Sigmoid colon (tissue), 7 donors: Measurements from ENCODE around the gene NR6A1. TPM values are rescaled to one million over a fixed set of nuclear protein-coding genes. Genes with fewer than 3 reads are reported as not detected.

Experiments used
- DNase-seq: peaks from one replicate; pipeline ENCODE4 v3.0.0-alpha.2; 2019
- H3K27ac ChIP-seq, 4 donors: fragments of 200-600 bp; sonication (generic); one replicate each; pipeline ENCODE4 v1.5.1; 2016 to 2019; ENCODE audit warnings: mild to moderate bottlenecking in 1 of 4
- H3K27me3 ChIP-seq, 3 donors: fragments of 200-600 bp; sonication (generic); one replicate each; pipeline ENCODE4 v1.5.1; 2019; ENCODE audit warnings: mild to moderate bottlenecking in 1 of 3
- H3K36me3 ChIP-seq, 4 donors: fragments of 200-600 bp; sonication (generic); one replicate each; pipeline ENCODE4 v1.5.1; 2016 to 2019
- H3K4me1 ChIP-seq, 4 donors: fragments of 200-600 bp; sonication (generic); one replicate each; pipeline ENCODE4 v1.5.1; 2017 to 2019
- H3K4me3 ChIP-seq, 4 donors: fragments of 200-600 bp; sonication (generic); one replicate each; pipeline ENCODE4 v1.5.1; 2017 to 2019; ENCODE audit warnings: mild to moderate bottlenecking in 2 of 4, moderate library complexity in 1 of 4
- H3K9me3 ChIP-seq, 4 donors: fragments of 200-600 bp in 3 of 4; sonication (generic) in 3 of 4; one replicate each; pipeline versions ENCODE4 v1.5.1 to v1.6.1; 2013 to 2019
- EP300 ChIP-seq, 4 donors: sonication (generic); formaldehyde crosslinking; IDR thresholded peaks; one replicate each; pipeline ENCODE4 v1.6.1; 2017; ENCODE audit warnings: antibody characterized with exemption in 4 of 4
- POLR2A ChIP-seq, 2 donors: fragments of 450-650 bp; IDR thresholded peaks; one replicate each; pipeline ENCODE4 v1.6.1; 2016; ENCODE audit warnings: antibody characterized with exemption in 2 of 2, mild to moderate bottlenecking in 2 of 2, moderate library complexity in 2 of 2
- POLR2AphosphoS5 ChIP-seq, 4 donors: sonication (generic); formaldehyde crosslinking; IDR thresholded peaks; one replicate each; pipeline ENCODE4 v1.6.1; 2017; ENCODE audit warnings: antibody characterized with exemption in 4 of 4
- WGBS, 2 donors: extraction: QIAGEN DNeasy Blood & Tissue Kit; methylation state at CpG; one replicate each; pipeline ENCODE4 v1.1.7; 2013; 5-methylcytosine and 5-hydroxymethylcytosine counted together
- intact Hi-C: fragments of 100-400 bp; cut with DNase I; formaldehyde crosslinking; loops from one replicate; pipeline ENCODE4 v1.15.1; 2023
- polyA plus RNA-seq, 3 donors: library from polyadenylated mRNA; stranded (reverse); fragments of 200-250 nt; gene quantifications; one replicate each; pipeline ENCODE4 v1.2.3, GENCODE V29; 2013
- total RNA-seq, 4 donors: library from RNA; depleted of rRNA; stranded (reverse); fragments of >200 nt; gene quantifications; one replicate each; pipeline ENCODE4 v1.1.0, GENCODE V29; 2016
- TF ChIP-seq, protein P1 (sequence below), 4 experiments: fragments of 450-650 bp in 3 of 4; fragments of 200-600 bp in 1 of 4; IDR thresholded peaks; one replicate each; pipeline ENCODE4 v1.5.1; 2016 to 2019; ENCODE audit warnings: antibody characterized with exemption in 4 of 4, mild to moderate bottlenecking in 3 of 4, moderate library complexity in 2 of 4
- donor health status: healthy with polysubstance abuse.
- donor health status: Bipolar disorder and iron deficiency.
- donor health status: healthy.

The NR6A1 gene
- total and polyA plus RNA-seq, 7 donors, result 0.60 to 3.0 (median 1.8) TPM

DNA sequence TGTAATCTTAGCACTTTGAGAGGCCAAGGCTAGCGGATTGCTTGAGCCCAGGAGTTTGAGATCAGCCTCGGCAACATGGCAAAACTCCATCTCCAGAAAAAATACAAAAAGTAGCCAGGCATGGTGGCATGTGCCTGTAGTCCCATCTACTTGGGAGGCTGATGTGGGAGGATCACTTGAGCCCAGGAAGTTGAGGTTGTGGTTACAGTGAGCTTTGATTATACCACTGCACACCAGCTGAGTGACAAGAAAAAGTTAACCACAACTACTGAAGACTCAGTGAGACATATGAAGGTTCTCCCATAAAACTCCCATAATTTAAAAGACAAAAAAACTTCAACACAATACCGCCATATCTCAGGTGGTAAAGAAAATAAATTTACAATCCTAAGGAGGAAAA, 98.0 kb downstream of the NR6A1 start:
- no peak for TF ChIP-seq POLR2AphosphoS5 (IDR thresholded peaks at IDR 0.05)
- TF ChIP-seq, protein P1, sequence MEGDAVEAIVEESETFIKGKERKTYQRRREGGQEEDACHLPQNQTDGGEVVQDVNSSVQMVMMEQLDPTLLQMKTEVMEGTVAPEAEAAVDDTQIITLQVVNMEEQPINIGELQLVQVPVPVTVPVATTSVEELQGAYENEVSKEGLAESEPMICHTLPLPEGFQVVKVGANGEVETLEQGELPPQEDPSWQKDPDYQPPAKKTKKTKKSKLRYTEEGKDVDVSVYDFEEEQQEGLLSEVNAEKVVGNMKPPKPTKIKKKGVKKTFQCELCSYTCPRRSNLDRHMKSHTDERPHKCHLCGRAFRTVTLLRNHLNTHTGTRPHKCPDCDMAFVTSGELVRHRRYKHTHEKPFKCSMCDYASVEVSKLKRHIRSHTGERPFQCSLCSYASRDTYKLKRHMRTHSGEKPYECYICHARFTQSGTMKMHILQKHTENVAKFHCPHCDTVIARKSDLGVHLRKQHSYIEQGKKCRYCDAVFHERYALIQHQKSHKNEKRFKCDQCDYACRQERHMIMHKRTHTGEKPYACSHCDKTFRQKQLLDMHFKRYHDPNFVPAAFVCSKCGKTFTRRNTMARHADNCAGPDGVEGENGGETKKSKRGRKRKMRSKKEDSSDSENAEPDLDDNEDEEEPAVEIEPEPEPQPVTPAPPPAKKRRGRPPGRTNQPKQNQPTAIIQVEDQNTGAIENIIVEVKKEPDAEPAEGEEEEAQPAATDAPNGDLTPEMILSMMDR (IDR thresholded peaks at IDR 0.05), result no peak
- TF ChIP-seq EP300 (IDR thresholded peaks at IDR 0.05), result no peak
- no peak for TF ChIP-seq POLR2A (IDR thresholded peaks at IDR 0.05)
- WGBS, 2 donors, result 92% methylated on average over 3 of the region's 3 CpGs
- no peak for DNase-seq
- Histone ChIP-seq H3K27ac (no peak overlapping the region), H3K36me3 (no peaks in the 10 kb centered on the region), H3K4me3 (no peak overlapping the region), H3K9me3 (no peaks in the 10 kb centered on the region), H3K4me1 (peaks cover 0 to 19% (median 14%) of the 10 kb centered on the region in 4 donors), H3K27me3 (no peaks in the 10 kb centered on the region)
- intact Hi-C loops, result no loop called here

DNA sequence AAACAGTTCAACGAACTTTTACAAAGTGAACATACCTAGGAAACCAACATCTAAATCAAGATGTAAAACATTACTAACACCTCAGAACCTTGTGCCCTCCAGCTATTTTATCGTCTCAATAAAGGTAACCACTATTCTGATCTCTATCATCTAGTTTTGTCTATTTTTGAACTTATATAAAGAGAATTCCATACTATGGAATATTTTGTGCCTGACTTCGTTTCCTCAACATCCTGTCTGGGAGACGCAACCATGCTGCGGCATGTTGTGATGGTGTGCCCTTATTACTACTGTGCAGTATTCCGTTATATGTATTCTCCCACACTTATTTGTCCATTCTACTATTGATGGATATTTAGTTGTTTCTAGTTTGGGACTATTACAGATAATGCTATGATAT, 99.2 kb downstream of the NR6A1 start:
- Histone ChIP-seq H3K4me1 (peaks cover 0 to 19% (median 14%) of the 10 kb centered on the region in 4 donors), H3K9me3 (no peaks in the 10 kb centered on the region), H3K36me3 (no peaks in the 10 kb centered on the region), H3K4me3 (no peak overlapping the region), H3K27ac (no peak overlapping the region), H3K27me3 (no peaks in the 10 kb centered on the region)
- whole genome bisulfite sequencing, 2 donors, result 94% methylated on average over 6 of the region's 6 CpGs
- intact Hi-C loops, result no loop called here
- DNase-seq, result no peak
- TF ChIP-seq EP300 (IDR thresholded peaks at IDR 0.05) (no peak), POLR2AphosphoS5 (IDR thresholded peaks at IDR 0.05) (no peak), POLR2A (IDR thresholded peaks at IDR 0.05) (no peak)
- TF ChIP-seq, protein P1 (IDR thresholded peaks at IDR 0.05), result no peak

DNA sequence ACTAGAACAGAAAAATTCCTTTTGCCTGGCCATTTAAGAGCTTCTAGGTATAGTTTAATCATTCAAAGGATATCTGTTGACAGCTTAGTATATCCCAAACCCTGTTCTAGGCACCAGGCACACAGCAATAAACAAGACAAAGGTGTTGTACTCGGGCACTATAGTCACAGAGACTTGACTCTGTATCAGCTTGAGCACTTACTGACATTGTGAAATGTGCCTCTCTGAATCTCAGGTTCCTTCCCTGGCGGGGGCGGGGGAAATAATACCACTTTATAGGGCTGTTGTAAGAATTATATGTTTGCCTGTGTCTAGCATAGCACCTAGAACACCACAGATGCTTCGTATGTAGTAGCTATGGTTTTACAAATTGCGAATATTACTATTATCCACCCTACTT, 104.5 kb downstream of the NR6A1 start:
- 92 to 96% methylated on average over 5 of the region's 5 CpGs for WGBS, 2 donors
- peaks cover 0 to 5% (median 0%) of the 10 kb centered on the region in 4 donors for H3K4me1 ChIP-seq
- H3K27ac ChIP-seq, result no peak overlapping the region
- no peaks in the 10 kb centered on the region for H3K9me3 ChIP-seq
- DNase-seq, result no peak
- no peak overlapping the region for H3K4me3 ChIP-seq
- no peak for TF ChIP-seq POLR2A (IDR thresholded peaks at IDR 0.05)
- H3K36me3 ChIP-seq, result no peaks in the 10 kb centered on the region
- H3K27me3 ChIP-seq, result no peaks in the 10 kb centered on the region
- intact Hi-C loops, result no loop called here

DNA sequence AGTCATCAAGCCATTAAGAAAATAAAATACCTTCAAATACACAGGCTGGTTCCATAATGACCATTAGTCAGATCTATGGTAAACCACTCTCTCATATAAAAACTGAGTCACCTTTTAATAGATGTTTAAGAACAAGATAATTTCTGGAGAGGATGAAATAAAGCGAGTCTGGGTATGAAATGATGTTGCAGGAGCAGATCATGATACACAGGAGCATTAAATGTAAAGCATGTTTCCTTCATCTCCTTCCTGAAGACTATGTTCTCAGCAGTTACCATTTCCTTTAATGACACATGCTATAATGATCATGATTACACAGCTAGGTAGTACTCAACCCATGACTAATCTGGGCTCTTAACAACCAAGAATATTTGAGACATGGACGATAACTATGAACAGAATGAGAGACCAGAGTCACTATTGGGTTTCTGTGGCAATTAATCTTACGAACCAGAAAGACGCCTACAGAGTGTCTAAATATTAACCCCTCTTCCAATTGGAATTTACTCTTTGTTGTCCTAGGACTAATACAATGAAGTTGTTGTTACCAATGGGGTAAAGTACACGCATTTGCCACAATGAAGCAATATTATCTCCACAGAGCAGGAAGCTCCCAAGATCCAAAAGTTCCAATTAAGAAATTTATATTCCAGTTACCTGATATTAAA, 105.6 kb downstream of the NR6A1 start:
- no peaks in the 10 kb centered on the region for H3K9me3 ChIP-seq

DNA sequence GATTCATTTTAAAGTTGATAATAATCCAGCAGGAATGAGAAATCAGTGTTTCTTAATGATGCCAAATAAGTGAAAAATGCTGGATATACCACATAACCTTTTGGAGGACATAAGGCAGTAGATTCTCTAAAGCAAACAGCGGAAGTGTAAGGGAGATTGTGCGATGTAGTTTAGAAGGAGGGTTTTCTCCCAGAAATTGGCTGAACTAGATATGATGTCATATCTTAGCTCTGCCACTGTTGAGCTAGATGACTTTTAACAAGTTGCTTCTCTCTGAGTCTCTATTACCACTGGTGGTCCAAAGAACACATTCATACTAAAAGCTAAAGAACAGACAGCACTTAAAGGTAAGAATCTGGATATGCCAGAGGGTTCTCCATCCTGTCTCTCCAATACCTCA, 107.0 kb downstream of the NR6A1 start:
- 93 to 96% methylated on average over 2 of the region's 2 CpGs for WGBS, 2 donors

More for the DNA sequence above, 105.6 kb downstream of the NR6A1 start:
- Histone ChIP-seq H3K4me3 (no peak overlapping the region), H3K27ac (no peak overlapping the region), H3K27me3 (no peaks in the 10 kb centered on the region), H3K36me3 (no peaks in the 10 kb centered on the region), H3K4me1 (peaks cover 0 to 7% (median under 1%) of the 10 kb centered on the region in 4 donors)
- no peak for DNase-seq
- WGBS, 2 donors, result 33 to 75% methylated on average over 5 of the region's 5 CpGs
- no peak for TF ChIP-seq POLR2A (IDR thresholded peaks at IDR 0.05)
- no peak for TF ChIP-seq POLR2AphosphoS5 (IDR thresholded peaks at IDR 0.05)
- TF ChIP-seq, protein P1 (IDR thresholded peaks at IDR 0.05), result no peak
- no peak for TF ChIP-seq EP300 (IDR thresholded peaks at IDR 0.05)
- intact Hi-C loops, result no loop called here

More for the DNA sequence above, 107.0 kb downstream of the NR6A1 start:
- Histone ChIP-seq H3K9me3 (no peaks in the 10 kb centered on the region), H3K27me3 (no peaks in the 10 kb centered on the region), H3K27ac (no peak overlapping the region), H3K4me3 (no peak overlapping the region), H3K36me3 (no peaks in the 10 kb centered on the region), H3K4me1 (peaks cover 0 to 17% (median 9%) of the 10 kb centered on the region in 4 donors)
- no peak for DNase-seq
- TF ChIP-seq POLR2AphosphoS5 (IDR thresholded peaks at IDR 0.05) (no peak), POLR2A (IDR thresholded peaks at IDR 0.05) (no peak), EP300 (IDR thresholded peaks at IDR 0.05) (no peak)
- TF ChIP-seq, protein P1 (IDR thresholded peaks at IDR 0.05), result no peak
- intact Hi-C loops, result no loop called here
